Duodenal mucosa (tissue), 2 donors: ENCODE results near the gene MYH10.

Source experiments
- H3K27ac ChIP-seq: one replicate; pipeline ENCODE4 v1.7.0; 2013; ENCODE audit warnings: low read depth, low read length
- H3K27me3 ChIP-seq, 2 donors: one replicate each; pipeline ENCODE4 v1.7.0; 2013; ENCODE audit warnings: low read length in 2 of 2, control low read depth in 1 of 2; ENCODE audit not compliant: insufficient read depth in 2 of 2, control insufficient read depth in 1 of 2
- H3K36me3 ChIP-seq, 2 donors: one replicate each; pipeline ENCODE4 v1.7.0; 2013; ENCODE audit warnings: low read length in 2 of 2, control low read depth in 1 of 2; ENCODE audit not compliant: insufficient read depth in 2 of 2, control insufficient read depth in 1 of 2
- H3K4me1 ChIP-seq, 2 donors: one replicate each; pipeline ENCODE4 v1.7.0; 2013; ENCODE audit warnings: low read length in 2 of 2, control low read depth in 1 of 2; ENCODE audit not compliant: insufficient read depth in 2 of 2, control insufficient read depth in 1 of 2
- H3K4me3 ChIP-seq, 2 donors: one replicate each; pipeline ENCODE4 v1.7.0; 2013; ENCODE audit warnings: low read length in 2 of 2, low read depth in 1 of 2
- H3K9ac ChIP-seq, 2 donors: one replicate each; pipeline ENCODE4 v1.7.0; 2013; ENCODE audit warnings: low read length in 2 of 2, low read depth in 1 of 2
- H3K9me3 ChIP-seq, 2 donors: one replicate each; pipeline ENCODE4 v1.7.0; 2013; ENCODE audit warnings: low read length in 2 of 2, control low read depth in 1 of 2; ENCODE audit not compliant: control insufficient read depth in 1 of 2

The MYH10 gene

DNA sequence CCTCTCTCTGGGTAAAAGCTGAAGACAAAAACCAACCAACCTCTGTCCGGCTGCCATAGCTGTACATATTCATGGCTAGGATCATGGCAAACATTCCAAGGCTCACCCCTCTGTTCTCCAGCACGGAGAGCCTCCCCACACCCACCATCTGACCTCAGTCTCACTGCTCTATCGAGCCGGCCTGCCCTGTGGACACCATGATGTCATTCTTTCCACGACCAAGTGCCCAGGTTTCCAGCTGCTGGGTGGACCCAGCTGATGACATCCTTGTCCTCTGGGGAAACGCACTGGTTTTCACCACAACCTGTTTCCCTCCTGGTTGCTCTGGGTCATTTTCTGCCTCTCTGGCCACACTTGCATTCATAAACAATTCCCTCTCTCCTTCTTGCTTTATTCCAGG is 127.2 kb downstream of the MYH10 start:
- Histone ChIP-seq H3K36me3 (peaks cover 0 to 4% of the 10 kb centered on the region in 2 donors), H3K4me3 (no peak overlapping the region), H3K9ac (no peak overlapping the region), H3K4me1 (no peaks in the 10 kb centered on the region), H3K27ac (no peak overlapping the region), H3K9me3 (no peaks in the 10 kb centered on the region), H3K27me3 (no peaks in the 10 kb centered on the region)

DNA sequence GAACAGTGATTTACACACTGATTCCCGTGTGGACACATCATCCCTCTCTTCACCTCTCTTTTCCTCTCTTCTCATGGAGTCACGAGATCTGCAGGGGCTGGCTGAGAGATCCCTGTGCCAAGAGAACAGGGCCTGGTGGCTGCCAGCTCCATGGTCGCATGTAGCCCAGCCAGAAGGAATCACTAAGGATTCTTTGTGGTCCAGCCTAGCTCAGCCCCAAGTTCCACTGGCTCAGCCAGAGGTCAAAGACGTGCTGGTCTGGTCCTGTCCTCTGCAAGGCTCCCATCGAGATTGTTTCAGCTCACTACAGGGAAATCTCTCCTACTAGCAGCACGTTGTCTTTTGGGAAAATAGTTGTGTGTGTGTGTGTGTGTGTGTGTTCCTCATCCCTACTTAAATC is 128.4 kb downstream of the MYH10 start:
- no peaks in the 10 kb centered on the region for H3K9me3 ChIP-seq
- peaks cover 0 to 4% of the 10 kb centered on the region in 2 donors for H3K36me3 ChIP-seq
- H3K27me3 ChIP-seq: no peaks in the 10 kb centered on the region

DNA sequence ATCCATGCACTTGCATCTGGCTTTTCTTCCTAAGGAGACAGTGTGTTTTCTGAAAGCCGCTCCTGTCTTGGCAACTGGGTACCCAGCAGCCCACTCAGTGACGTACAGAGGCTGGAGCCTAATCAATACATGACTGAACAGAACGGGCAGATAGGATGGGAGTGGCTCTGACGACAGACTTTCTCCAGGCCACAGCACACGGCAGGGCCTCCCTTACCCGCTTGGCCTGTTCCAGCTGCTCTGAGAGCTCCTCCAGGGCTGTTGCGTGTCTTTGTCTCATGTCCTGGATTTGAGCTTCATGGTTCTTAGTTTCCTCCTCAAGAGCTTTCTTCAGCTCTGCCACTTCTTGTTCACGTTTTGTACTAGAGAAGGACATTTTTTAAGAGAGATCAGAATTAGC is 129.9 kb downstream of the MYH10 start:
- H3K9ac ChIP-seq: no peak overlapping the region
- no peaks in the 10 kb centered on the region for H3K9me3 ChIP-seq
- H3K4me3 ChIP-seq: no peak overlapping the region

More for the DNA sequence above, 128.4 kb downstream of the MYH10 start:
- H3K4me1 ChIP-seq: no peaks in the 10 kb centered on the region
- no peak overlapping the region for H3K4me3 ChIP-seq
- H3K27ac ChIP-seq: no peak overlapping the region
- H3K9ac ChIP-seq: no peak overlapping the region

DNA sequence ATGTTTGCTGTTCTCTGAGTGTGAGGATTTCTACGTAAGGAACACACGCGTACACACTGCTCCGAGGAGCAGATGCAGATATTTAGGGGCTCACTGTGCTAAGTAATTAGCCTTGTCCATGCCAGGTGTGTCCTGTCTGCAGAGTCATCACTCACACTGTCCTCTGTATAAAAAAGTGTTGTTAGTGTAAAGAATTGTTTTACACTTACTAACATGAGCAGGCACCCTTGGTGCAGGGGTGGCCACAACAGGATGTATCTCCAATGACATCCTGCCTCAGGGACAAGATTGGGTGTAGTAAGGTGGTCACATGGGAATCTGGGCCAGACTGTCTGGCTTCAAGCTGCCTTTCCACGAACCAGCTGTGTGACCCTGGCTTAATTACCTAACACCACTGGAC is 130.9 kb downstream of the MYH10 start:
- Histone ChIP-seq H3K27me3 (no peaks in the 10 kb centered on the region), H3K9me3 (no peaks in the 10 kb centered on the region), H3K27ac (no peak overlapping the region), H3K36me3 (peaks cover 0 to 4% of the 10 kb centered on the region in 2 donors), H3K4me3 (no peak overlapping the region), H3K4me1 (no peaks in the 10 kb centered on the region), H3K9ac (no peak overlapping the region)

More for the DNA sequence above, 129.9 kb downstream of the MYH10 start:
- no peak overlapping the region for H3K27ac ChIP-seq
- H3K27me3 ChIP-seq: no peaks in the 10 kb centered on the region
- H3K36me3 ChIP-seq: peaks cover 0 to 4% of the 10 kb centered on the region in 2 donors
- no peaks in the 10 kb centered on the region for H3K4me1 ChIP-seq

DNA sequence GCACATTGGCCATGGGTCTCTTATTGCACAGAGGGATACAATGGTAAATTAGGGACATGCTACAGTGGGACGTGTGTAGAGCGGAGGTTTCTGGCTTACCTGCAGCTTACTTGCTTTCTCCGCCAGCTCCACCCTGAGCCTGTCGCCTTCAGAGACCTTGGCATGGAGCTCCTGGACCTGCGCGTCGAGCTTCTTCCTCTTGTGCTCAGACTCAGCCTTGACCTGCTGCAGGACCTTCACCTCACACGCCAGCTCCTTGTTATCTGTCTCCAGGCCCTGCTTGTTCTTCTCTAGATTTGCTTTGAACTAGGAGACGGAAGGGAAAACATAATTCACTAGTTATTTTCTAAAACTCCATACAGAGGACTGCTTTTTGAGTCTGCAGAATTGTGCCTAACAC is 131.4 kb downstream of the MYH10 start:
- Histone ChIP-seq H3K27ac (no peak overlapping the region), H3K4me3 (no peak overlapping the region), H3K9me3 (no peaks in the 10 kb centered on the region), H3K27me3 (no peaks in the 10 kb centered on the region), H3K9ac (no peak overlapping the region), H3K36me3 (peaks cover 0 to 4% of the 10 kb centered on the region in 2 donors), H3K4me1 (no peaks in the 10 kb centered on the region)

DNA sequence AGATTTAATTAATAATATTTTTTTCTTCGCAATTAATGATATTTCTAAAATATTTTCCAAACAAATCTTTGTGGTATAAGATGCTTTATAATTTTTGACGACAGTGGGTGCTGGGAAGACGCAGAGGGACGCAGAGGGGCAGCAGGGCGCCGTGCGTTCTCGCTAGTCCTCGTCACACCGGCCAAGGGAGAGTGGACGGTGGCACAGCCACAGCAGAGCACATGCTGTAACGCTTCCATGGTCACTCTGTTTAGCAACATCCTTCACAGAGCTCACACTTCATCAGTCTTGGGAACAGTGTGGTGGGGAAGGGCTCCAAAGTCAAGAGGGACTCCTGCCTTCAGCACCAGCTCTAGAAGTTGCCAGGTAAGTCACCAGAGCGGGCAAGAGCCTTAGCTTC is 134.4 kb downstream of the MYH10 start:
- Histone ChIP-seq H3K36me3 (peaks cover 0 to 4% of the 10 kb centered on the region in 2 donors), H3K4me1 (no peaks in the 10 kb centered on the region), H3K9me3 (no peaks in the 10 kb centered on the region), H3K4me3 (no peak overlapping the region), H3K9ac (no peak overlapping the region), H3K27me3 (no peaks in the 10 kb centered on the region), H3K27ac (no peak overlapping the region)

- Histone ChIP-seq H3K9me3 (no peaks in the 10 kb centered on the region), H3K27me3 (no peaks in the 10 kb centered on the region), H3K27ac (no peak overlapping the region), H3K9ac (no peak overlapping the region), H3K4me3 (no peak overlapping the region), H3K36me3 (peaks cover 0 to under 1% of the 10 kb centered on the region in 2 donors), H3K4me1 (no peaks in the 10 kb centered on the region)
These were observed 135.9 kb downstream of the MYH10 start for GRCh38 chr17:8494506-8495111.

DNA sequence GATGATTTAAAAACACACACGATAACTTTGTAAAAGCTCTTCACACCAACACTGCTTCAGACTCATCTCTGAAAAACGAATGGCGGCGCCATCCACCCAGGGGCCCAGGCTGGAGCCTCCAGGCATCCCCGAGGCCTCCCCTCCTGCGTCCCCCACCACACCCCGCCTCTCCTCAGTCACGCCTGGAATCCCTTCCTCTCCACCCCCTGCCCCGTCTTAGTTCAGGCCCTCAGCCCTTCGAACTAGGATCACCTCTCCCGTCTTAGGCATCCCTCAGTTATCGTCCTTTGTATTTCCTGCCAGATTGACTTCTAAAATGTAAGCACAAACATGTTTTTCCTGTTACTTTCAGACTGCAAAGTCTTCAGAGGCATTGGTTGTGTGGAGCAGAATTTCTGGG is 136.5 kb downstream of the MYH10 start:
- H3K36me3 ChIP-seq: no peaks in the 10 kb centered on the region
- H3K9me3 ChIP-seq: no peaks in the 10 kb centered on the region
- H3K27me3 ChIP-seq: no peaks in the 10 kb centered on the region
- no peak overlapping the region for H3K9ac ChIP-seq
- no peaks in the 10 kb centered on the region for H3K4me1 ChIP-seq
- H3K27ac ChIP-seq: no peak overlapping the region
- H3K4me3 ChIP-seq: no peak overlapping the region

GRCh38 chr17:8492121-8492520 is 138.4 kb downstream of the MYH10 start:
- Histone ChIP-seq H3K4me1 (no peaks in the 10 kb centered on the region), H3K9me3 (no peaks in the 10 kb centered on the region), H3K27ac (no peak overlapping the region), H3K36me3 (peaks cover 0 to 2% of the 10 kb centered on the region in 2 donors), H3K27me3 (no peaks in the 10 kb centered on the region), H3K9ac (no peak overlapping the region), H3K4me3 (no peak overlapping the region)

DNA sequence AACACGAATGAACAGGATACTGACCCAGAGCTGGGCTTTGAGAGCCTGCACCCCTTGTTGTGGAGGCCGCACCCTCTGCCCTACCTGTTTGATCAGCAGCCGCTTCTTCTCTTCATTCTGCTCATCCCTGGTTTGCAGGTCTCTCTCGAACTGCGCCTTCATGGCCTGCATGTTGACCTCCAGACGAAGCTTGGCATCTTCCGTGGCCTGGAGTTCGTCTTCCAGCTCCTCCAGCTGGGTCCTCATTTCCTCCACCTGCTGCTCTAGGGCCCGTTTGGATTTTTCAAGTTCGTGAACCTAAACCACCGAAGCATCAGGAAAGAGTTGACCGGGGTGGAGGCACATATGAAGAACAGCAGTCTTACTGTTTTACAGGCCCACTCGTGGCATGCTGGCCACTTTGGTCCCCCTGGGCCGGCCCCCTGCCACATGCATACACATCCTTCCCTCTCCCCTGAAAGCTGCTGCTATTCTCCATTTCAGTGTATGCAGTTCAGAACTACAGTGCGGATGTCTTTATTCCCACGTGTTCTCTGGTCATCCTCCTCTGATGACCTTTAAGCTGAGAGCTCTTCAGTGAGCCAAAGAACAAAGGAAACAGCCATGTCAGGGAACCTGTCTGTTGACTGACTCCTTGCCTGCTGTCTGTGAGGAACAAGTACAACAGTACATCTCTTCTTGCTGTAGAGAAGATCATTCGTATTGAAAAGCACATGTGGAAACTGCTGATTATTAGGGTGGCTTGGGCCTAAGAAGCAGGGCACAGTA is 140.1 kb downstream of the MYH10 start:
- Histone ChIP-seq H3K9ac (no peak overlapping the region), H3K9me3 (no peaks in the 10 kb centered on the region), H3K27ac (no peak overlapping the region), H3K4me3 (no peak overlapping the region), H3K4me1 (no peaks in the 10 kb centered on the region), H3K36me3 (peaks cover 0 to 5% of the 10 kb centered on the region in 2 donors), H3K27me3 (no peaks in the 10 kb centered on the region)
